ENCODE measurements around the gene ELN.
A peak's percentile ranks its signal among the peaks of the same experiment; 100 is the strongest.

ELN gene

DNA sequence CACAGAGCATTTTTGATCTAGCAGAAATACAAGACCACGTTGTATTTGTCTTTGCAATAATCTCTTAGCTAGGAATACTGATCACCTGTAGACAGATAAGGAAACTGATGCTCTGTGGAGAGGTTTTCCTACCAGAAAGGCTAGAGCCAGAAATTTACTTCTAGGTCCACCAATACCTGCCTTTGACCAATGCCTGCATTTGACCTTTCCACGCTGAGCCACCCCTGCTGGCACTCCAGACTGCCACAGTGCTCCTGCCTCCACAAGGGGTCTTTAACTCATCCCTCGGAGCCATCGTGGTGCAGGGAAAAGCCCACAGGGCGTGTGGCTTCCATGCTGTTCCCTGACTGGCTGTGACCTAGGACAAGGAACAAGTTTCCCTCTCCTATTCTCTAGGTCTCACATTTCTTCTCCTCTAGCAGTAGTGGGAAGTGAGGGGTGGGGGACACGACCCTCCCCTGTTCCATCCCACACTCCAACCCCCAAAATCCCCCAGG lies 1.5 kb upstream of the ELN start:
- no peak for DNase-seq

DNA sequence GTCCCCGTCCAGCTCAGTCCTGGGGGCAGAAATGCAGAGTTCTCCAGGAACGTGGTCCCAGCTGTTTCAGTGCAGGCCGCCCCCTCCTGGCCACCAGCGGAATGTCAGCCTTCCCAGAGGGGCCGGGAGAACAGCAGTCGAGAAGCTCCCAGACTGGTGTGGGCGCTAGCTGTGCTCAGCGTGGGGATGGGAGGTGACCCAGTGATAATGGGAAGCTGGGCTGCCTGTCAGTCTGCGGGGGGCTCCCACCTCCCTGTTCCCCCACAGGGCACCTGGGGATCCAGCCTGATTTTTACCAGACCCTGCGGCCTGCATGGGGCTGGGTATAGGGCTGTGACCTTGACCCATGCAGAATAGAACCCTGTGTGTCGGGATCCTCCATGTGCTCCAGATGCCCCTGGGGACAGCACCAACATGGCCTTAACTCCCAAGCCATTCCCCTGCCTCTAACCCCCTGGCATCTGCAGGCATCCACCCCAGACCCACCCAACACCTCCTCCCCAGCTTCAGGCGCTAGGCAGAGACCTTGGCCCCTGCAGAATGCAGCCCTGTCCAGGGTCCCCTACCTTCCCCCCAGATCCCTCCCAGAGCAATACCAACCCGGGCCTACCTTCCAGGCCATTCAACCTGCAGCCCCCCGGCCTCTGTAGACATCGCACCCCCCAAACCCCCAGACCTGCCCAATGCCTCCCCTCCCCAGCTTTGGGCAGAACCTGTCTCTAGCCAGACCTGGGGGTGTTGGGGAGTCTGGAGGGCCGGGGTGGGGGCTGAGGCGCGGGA lies 880 bp upstream of the ELN start:
- peak; percentile 26 for DNase-seq

DNA sequence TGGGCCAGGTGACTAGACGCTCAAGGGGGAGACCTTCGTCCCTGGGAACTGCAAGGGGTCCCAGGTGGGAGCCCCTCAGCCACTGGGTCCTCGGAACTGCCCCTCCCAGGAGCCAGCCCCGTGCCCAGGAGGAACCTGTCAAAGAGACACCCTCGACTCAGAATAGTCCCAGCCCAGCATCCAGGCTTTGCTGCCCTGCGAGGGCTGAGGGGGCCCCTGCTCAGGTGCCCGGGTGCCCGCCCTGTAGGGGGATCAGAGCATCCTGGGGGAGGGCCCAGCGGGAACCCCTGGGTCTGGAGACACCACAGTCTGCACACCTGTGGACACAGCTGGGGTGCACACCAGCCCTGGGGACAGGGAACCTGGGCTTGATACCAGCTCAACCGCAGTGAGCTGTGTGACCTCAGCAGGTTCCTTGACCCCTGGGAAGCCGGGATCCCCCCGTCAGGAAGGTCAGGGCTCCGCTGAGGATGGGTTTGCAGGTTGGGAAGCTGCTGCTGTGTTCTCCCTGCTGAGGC lies 407 bp downstream of the ELN start:
- no peak for DNase-seq

DNA sequence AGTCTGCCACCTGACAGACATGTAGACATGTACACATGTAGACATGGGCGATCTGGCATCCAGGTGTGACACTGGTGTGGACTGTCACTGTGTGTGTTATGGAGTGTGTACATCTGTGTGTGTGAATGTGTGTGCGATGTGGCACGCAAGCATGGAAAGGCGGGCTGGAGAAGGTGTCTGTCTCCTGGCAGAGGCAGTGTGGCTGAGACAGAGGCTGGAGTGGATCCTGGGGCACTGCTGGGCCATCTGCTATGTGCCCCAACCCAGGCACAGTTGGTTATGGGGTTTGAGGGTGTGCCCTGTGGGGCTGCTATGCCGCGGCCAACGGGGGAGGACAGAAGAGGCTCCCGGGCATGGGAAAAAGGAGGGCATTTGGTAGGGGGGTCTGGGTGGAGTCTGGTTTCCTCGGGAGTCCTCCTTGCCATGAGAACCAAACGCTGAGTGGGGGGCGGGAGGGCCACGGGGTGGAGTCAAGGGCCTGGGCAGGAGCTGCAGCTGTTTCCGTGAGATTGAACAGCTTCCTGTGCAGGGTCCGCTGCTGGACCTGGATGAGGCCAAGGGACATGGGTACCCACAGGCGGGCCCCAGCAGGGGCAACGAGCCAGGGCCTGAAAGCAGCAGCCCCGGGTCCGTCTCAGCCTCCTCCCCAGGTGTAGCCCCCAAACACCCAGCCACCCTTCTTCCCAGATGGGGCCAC lies 1.3 kb downstream of the ELN start:
- DNase-seq = no peak

DNA sequence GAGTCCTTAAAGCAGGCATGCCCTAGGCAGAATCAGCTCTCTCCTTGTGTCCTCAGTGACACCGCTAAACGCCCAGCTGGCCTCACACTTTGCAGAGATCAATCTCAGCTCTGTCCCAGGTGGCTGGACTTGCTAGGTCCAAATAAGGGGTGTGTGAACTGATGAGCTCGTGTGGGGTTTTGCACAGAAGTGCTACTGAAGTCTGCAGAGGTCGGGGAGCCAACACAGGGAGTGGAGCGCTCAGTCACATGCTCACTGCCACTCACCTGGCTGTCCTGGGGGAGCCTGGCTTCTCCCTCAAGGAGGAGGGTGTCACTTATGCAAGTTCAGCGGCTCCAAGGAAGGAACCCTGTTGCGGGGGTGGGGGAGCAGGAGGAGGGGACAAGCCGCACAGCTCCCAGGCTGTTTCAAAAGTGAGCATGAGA lies 2.0 kb downstream of the ELN start:
- DNase-seq = no peak

DNA sequence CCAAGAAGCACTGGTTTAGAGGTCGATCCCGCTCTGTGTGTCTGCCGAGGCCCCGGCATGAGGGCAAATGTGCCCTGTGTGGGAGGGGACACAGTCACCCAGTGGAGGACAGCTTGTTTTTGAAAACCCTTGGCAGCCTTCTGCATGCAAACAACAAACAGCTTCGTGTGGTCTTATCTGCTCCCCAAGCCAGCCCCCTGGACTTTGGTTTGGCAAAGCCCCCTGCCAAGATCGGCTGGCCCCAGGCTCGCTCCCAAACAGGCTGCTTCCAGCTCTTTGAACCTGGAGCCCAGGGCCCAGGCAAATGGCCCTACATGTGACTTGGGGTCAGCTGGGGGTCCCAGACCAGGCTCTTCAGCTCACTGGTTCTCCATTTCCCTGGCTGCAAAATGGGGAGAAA lies 2.9 kb downstream of the ELN start:
- DNase-seq = no peak

DNA sequence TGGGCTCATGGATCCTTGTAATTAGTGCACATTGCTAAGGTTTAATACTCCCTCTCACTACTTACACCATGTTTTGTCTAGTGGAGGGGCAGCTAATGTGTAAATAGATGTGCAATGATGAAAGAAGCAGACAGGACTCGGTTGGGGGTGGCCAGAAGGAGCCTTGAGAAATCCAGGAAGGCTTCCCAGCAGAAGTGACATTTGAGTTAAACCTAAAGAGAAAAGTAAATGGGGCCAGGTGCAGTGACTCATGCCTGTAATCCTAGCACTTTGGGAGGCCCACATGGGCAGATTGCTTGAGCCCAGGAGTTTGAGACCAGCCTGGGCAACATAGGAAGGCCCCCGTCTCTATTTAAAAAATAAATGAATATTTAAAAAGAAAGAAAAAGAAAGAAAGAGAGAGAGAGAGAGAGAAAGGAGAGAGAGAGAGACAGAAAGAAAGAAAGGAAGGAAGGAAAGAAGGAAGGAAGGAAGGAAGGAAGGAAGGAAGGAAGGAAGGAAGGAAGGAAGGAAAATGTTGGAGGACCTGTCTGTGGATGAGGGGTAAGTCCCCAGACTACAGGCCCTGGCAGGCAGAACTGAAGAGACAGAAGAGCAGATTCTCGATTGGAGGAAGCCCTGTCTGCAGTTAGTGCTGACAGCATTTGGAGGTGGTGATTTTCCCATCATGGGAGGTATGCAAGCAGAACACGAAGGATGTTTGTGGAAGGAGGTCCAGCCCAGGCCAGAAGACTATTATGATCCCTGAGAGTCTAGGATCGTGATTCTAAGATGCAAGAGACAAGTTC lies 3.6 kb downstream of the ELN start:
- no peak for DNase-seq

DNA sequence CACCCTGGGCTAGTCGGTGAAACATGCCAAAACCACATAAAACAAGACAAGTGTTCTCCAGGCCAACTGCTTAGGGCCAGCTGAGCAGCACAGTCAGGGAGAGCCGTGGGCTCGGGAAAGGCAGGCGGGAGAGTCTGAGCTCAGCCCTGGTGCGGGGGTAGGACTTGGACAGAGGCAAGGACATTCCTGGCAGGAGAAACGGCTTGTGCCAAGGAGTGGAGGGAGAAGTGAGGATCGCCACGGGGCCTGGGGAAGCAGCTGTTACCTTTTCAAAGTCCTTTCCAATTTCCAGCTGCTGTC lies 4.2 kb downstream of the ELN start:
- no peak for DNase-seq

DNA sequence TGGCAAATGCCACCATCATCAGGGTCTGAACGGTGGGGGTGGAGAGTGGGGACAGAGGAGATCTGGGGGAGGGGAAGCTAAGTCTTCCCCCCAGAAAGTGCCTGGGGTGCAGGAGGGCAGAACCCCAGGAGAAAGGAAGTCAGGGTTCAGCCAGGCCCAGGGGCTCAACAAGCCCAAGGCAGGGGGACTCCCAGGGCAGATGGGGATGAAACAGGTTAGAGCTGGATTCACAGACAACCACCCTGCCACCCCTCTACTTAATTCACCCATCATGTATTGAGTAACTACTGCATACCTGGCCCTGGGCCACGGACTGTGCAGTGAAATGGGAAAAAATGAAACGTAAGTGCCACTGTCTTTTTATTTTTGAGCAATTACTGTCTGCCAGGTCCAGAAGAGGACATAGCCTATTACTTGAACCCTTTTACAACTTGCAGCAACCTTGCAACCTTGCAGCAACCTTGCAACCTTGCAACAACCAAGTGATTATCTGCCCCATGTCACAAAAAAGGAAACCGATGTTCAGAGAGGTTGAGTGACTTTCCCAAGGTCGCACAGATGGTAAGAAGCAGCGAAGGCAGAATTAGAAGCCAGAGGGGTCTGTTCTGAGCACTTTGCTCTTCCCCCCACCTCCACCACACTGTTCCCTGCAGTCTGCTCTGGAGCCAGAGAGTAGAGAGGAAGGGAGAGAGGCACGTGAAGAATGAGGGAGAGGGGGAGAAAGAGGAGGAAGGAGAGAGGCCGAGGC lies 4.8 kb downstream of the ELN start:
- no peak for DNase-seq

DNA sequence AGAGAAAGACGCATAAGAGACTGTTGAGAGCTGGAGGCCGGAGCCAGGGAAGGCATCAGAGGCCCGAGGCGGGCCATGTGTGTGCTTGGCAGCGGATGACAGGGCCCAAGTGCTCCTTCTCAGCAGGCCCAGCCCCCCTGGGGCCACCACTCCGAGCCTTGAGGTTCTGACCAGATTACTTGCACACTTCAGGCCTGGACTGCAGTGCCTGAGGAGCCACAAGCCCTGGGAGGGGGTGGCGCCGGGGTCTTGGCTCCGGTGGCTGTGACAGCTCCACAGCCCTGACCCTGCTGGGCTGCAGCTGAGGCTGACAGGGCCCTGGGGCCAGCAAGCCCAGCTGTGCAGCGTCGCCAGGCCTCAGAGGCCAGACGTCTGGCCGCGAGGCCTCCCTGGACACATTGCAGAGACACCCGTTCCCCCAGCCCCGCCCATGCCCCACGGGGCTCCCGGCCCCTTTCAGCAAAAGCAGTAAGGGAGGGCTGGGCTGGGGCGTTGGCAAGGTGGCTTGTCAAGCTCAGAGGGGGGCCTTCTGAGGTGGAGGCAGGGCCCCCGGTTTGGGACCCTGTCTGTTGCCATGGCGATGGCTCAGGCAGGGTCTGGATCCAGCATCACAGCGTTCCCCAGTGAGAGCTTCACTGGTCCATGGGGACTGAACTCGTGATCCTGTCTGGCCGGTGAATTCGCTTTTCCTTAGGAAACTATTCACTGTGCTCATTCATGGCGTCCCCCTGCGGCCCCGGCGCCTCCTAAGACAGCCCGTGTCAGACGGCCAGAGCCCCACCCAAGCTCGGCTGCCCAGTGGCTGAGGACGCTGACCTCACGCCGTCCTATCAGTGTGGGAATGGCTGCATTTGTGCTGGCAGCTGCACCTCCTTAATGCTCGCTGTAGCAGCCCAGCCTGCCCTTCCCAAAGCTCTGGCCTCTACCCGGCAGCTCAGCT lies 5.7 kb downstream of the ELN start:
- DNase-seq = no peak

DNA sequence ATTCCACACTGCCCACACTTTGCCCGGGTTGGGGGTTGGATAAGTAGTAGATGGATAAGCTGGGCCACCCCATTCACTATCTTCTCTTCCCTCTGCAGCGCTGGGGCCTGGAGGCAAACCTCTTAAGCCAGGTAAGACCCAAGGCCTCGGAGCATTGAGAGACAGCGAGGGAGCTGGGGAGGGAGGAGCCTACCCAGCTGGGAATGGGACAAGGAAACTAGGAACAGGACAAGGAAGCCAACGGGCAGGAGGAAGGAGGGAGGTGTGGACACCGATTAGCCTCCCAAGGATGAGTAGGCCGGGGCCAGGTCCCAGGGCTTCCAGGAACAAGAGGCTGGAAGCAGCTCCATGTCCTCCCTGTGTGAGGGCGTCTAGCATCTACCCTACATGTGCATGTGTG lies 9.6 kb downstream of the ELN start:
- DNase-seq = no peak

DNA sequence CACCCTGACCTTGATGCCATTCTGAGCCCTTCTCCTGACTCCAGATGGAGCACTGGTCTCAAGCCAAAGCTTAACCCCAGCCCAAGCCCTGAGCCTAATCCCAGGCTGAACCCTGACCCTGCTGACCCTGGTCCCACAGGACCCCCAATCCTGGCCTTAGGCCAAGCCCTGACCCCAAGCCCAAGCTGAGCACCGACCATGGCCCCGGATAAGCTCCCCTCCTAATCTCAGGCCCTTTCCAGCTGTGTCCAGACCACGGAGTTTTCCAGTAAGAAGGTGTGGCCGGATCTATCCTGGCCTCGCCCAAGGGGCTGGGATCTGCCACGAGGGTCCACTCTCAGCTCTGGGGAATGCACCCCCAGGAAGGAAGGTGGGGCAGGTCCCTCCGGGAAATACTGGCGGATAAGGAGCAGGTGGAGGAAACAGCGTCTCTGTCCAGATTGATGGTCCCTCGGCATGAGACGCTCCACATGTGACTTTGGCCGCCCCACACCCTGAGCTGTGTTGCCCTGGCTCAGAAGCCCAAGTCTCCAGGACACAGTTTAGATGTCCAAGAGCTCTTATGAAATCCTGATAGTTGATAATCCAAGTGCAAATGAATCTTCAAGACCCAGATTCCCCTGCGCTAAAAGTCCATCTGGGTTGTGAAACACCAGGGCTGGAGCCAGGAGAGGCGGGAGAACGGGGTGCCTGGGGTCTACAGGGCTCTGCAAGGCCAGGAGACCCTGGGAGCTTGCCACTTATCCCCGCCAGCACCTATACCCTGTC lies 10.4 kb downstream of the ELN start:
- no peak for DNase-seq

DNA sequence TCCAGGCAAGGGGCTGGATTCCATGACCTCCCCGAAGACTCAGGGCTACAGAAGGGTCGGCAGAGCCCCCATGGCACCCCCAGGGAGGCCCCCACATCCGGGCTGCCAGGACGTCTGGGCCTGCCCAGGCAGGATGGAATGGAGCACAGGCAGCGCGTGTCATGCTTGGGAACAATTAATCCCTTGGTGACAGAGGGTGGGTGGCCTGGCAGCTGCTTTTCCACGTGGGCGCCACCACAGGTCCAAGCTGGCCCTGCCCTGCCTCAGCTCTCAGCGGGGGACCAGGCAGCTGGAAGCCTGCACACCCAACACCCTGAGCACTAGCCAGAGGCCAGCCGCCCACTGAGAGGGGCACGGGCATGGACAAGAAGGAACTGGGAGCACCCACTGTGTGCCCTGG lies 11.4 kb downstream of the ELN start:
- no peak for DNase-seq

DNA sequence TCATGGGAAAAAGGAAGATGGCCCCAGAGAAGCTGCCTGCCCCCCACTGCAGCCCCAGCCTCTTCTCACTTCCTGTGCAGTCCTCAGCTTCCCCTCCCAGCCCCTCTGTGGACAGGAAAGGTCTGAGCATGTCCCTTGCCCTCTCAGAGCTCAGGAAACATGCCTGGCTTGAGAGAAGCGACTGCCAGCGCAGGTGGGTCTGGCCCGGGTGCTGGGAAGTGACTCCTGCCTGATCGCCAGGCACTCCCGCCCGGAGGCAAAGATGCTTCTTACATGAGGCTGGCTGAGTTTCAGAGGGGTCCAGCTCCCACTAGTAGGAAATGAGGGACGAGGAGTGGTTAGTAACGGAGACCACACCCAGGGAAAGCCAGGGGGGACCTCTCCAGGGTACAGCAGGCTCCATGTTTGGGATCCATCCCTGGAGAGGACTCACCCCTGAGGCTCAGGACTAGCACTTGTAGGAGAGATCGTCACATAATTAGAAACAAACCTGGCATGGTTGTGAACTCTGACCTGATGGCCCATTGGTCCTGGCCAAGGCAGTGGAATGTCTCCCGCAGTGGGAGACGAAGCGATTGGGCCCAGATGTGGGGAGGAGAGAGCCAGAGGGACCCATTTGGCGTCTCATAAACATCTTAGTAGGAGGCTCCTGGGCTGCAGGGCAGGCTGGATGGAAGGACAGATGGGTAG lies 12.3 kb downstream of the ELN start:
- DNase-seq = no peak

DNA sequence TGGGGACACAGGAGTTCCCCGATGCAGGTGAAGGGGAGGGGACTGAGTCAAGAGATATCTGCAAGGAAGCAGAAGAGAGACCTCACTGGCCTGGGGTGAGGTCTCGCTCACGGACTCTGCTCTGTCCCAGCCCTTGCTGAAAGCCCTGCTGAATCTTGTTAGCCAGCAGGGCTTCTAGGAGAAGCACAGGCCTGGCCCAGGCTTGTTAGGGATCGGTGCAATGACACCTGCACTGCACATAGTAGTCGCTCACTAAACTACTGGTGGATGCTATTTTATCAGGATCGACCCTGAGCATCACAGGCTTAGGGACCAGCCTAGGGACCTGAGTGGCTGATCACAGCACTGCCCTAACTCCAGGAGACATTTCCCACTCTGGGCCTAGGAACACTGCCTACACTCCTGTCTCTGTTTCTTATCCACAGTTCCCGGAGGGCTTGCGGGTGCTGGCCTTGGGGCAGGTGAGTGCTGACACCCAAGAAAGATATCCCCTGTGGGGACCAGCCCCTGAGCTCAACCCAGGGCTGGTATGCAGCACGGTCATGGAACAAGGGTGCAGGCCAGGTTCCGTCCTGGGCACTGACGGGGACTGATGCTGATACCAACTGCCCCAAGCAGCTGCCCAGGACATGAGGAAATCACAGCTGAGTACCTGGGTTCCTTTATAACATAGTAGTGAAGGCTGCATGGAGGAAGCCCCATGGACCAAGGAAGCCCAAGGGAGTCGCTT lies 13.0 kb downstream of the ELN start:
- DNase-seq = no peak

DNA sequence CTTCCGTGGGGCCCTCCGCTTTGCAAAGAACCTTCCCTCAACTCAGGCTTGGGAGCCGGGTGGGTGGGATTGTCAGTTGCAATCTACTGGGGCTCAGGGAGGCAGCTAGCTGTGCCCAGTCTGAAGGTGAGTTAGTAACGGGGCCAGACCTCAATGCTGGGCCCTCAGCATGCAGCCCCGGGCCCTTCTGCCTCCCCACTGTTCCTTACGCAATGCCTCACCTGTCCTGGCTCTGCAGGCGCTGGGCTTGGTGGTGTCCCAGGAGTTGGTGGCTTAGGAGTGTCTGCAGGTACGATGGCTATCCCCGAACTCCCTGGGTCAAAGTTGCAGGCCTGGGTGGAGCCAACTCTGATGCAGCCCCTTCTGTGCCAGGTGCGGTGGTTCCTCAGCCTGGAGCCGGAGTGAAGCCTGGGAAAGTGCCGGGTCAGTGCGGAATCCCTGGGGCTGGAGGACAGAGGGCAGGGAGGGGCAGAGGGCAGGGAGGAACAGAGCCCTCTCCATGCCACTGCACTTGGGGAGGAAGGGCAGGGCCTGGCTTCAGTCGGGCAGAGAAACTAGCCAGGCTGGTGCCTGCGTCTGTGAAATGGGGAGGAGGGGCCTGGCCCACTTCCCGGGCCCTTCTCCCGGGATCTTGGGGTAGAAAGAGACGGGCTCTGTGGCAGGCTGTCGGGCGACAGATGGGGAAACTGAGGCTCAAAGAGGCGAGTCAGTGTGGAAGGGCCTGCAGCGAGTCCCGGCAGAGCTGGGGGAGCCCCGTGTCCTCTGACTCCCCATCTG lies 15.0 kb downstream of the ELN start:
- DNase-seq = no peak

DNA sequence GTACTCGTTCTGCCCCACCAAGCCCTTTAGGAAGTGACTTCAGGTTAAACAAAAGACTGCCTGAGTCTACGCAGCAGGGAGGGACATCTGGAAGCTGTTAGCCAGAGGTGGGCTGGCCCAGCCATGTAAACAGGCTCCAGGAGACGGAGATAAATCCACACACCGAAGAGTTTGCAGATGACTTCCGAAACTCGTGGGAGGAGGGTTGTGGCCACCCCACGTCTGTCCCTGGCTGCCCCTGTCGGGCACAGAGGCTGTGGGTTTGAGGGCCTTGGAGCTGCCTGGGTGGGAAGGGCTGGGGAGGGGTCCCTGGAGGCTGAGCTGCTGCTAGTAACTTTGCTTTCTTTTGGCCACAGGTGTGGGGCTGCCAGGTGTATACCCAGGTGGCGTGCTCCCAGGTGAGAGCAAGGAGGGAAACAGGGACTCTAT lies 15.6 kb downstream of the ELN start:
- no peak for DNase-seq
